Progenitor cell of endocrine pancreas (in vitro differentiated cells): ENCODE results near the gene DYNC1I2. TPM values are rescaled to one million over a fixed set of nuclear protein-coding genes. Genes with fewer than 3 reads are reported as not detected.

ENCODE experiments used
- DNase-seq: peaks from one replicate; pipeline ENCODE4 v3.0.0; 2021; ENCODE audit warnings: low spot score; ENCODE audit not compliant: unreplicated experiment
- H3K27ac Mint-ChIP-seq: 2 replicates; pipeline ENCODE4 v1.8.0; 2021; ENCODE audit warnings: mild to moderate bottlenecking, moderate library complexity, mixed read lengths
- H3K27me3 Mint-ChIP-seq: 2 replicates; pipeline ENCODE4 v1.8.0; 2021; ENCODE audit warnings: mixed read lengths
- H3K36me3 Mint-ChIP-seq: 2 replicates; pipeline ENCODE4 v1.8.0; 2022; ENCODE audit warnings: mixed read lengths; ENCODE audit not compliant: insufficient read depth
- H3K4me1 Mint-ChIP-seq: 2 replicates; pipeline ENCODE4 v1.8.0; 2021; ENCODE audit warnings: low read depth, mixed read lengths
- H3K4me3 Mint-ChIP-seq: 2 replicates; pipeline ENCODE4 v1.8.0; 2021; ENCODE audit warnings: low read depth, mild to moderate bottlenecking, moderate library complexity, mixed read lengths
- H3K9me3 Mint-ChIP-seq: 2 replicates; pipeline ENCODE4 v1.8.0; 2021; ENCODE audit warnings: low read depth, mixed read lengths
- total RNA-seq: library from RNA; stranded (reverse); gene quantifications from 2 replicates; pipeline ENCODE4 v1.2.1, GENCODE V29; 2021
- TF ChIP-seq, protein P1 (sequence below): fragments of 200-600 bp; sonication (generic); IDR thresholded peaks from one replicate; pipeline ENCODE4 v1.5.0; 2021; ENCODE audit warnings: antibody characterized with exemption, mild to moderate bottlenecking; ENCODE audit not compliant: unreplicated experiment

The DYNC1I2 gene
- total RNA-seq, 1 donor from 2014 or later = 116 TPM

DNA sequence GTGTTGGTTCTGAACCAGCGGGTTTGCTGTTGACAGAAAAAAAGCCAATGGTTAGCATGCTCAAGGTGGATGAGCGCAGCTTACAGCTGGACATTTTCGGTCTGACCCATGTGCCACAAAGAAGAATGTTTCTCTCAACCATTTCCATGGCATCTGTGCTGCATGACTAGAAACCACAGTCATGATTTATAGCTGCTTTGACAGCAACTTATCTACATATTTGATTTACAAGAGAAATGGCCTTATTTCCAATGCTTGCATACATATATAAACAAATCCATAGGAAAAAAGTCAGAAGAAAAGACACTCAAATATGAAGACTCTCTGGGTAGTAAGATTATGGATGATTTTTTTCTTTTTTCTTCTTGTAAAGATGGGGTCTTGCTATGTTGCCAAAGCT lies 98.2 kb downstream of the DYNC1I2 start:
- no peak overlapping the region for H3K4me3 Mint-ChIP-seq
- peaks cover 10% of the 10 kb centered on the region for H3K36me3 Mint-ChIP-seq
- no peak for DNase-seq
- H3K4me1 Mint-ChIP-seq = peaks cover 23% of the 10 kb centered on the region
- TF ChIP-seq, protein P1, sequence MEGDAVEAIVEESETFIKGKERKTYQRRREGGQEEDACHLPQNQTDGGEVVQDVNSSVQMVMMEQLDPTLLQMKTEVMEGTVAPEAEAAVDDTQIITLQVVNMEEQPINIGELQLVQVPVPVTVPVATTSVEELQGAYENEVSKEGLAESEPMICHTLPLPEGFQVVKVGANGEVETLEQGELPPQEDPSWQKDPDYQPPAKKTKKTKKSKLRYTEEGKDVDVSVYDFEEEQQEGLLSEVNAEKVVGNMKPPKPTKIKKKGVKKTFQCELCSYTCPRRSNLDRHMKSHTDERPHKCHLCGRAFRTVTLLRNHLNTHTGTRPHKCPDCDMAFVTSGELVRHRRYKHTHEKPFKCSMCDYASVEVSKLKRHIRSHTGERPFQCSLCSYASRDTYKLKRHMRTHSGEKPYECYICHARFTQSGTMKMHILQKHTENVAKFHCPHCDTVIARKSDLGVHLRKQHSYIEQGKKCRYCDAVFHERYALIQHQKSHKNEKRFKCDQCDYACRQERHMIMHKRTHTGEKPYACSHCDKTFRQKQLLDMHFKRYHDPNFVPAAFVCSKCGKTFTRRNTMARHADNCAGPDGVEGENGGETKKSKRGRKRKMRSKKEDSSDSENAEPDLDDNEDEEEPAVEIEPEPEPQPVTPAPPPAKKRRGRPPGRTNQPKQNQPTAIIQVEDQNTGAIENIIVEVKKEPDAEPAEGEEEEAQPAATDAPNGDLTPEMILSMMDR = no peak
- no peak overlapping the region for H3K27ac Mint-ChIP-seq
- H3K9me3 Mint-ChIP-seq = peaks cover 4% of the 10 kb centered on the region
- peaks cover 30% of the 10 kb centered on the region for H3K27me3 Mint-ChIP-seq

DNA sequence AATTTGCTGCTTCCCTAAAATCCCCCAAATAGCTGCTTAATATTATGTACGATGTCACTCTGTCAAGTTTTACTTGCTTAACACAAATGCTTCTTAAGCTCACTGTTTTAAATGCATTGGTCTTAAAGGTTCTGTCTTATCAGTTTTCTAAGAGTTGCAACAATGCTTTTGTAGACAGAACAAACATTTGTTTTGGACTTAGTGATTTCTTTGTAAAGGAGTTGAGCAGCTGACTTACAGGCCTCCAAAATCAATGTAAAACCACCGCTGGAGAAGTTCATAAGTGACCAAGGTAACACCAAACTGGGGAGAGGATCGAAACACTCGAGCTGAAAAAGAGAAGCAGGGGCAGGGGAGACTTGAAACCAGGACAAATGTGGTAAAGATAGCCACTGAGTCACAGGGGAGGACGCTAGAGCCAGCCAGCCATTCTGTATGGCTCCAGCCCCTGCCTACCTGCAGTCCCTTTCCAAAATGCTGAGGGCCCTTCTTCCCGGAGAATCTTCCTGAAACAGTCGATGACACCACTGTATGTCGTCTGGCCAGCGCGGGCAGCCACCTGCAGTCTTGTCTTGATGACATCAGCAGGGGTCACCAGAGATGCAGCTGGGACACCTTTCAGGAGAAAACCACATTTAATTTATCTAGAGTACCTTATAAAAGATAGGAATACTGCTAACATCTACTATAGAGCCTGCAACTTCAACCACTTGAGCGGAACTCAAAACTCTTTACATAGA lies 100.2 kb downstream of the DYNC1I2 start:
- TF ChIP-seq, protein P1 = no peak
- H3K27me3 Mint-ChIP-seq = peaks cover 45% of the 10 kb centered on the region
- peak overlapping the region; percentile 71 for H3K27ac Mint-ChIP-seq
- peaks cover 8% of the 10 kb centered on the region for H3K36me3 Mint-ChIP-seq
- DNase-seq = no peak
- peaks cover 23% of the 10 kb centered on the region for H3K4me1 Mint-ChIP-seq
- H3K9me3 Mint-ChIP-seq = peaks cover 4% of the 10 kb centered on the region
- peak overlapping the region; percentile 46 for H3K4me3 Mint-ChIP-seq

DNA sequence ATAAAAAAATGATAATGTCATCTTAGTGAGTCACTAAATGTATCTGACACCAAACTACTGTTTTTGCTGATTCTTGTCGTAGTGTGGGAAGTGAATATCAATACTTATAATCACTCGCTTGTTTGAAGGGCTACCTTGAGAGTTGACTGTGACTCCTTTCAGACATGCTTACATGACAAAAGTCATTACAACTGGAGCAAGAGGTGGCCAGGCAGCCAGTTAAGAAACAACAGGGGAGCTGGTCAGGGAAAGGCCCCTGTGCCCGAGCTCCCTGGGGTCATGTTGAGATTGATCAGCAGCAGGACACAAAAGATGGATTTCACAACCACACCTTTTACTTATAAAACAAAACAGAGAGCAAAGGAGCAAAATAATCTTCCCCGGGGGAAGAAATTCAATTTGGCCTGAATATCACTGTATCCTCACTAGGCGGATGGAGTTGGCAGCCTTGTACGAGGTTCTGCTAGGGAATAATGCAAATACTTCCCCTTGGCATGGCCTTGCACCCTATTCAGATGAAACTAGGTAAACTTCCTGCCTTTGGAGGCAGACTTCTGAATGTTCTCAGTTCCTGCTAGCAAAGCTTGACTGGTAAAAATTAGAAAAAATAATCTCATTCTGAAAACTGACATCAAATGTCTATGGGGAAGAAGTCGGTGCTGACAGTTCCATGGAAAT lies 101.2 kb downstream of the DYNC1I2 start:
- TF ChIP-seq, protein P1 = no peak
- Mint-ChIP-seq H3K27ac (no peak overlapping the region), H3K36me3 (peaks cover 7% of the 10 kb centered on the region), H3K27me3 (peaks cover 51% of the 10 kb centered on the region), H3K9me3 (peaks cover 4% of the 10 kb centered on the region), H3K4me1 (peaks cover 28% of the 10 kb centered on the region), H3K4me3 (no peak overlapping the region)
- DNase-seq = no peak

- Mint-ChIP-seq H3K27ac (no peak overlapping the region), H3K4me3 (no peak overlapping the region), H3K36me3 (peaks cover 7% of the 10 kb centered on the region), H3K27me3 (peaks cover 54% of the 10 kb centered on the region), H3K4me1 (peaks cover 36% of the 10 kb centered on the region), H3K9me3 (peaks cover 4% of the 10 kb centered on the region)
- TF ChIP-seq, protein P1 = no peak
- no peak for DNase-seq
Measured at GRCh38 chr2:171789956-171790355, 102.7 kb downstream of the DYNC1I2 start.

GRCh38 chr2:171791361-171791760 lies 104.1 kb downstream of the DYNC1I2 start:
- no peak overlapping the region for H3K27ac Mint-ChIP-seq
- TF ChIP-seq, protein P1 = no peak
- no peak for DNase-seq
- peaks cover 42% of the 10 kb centered on the region for H3K4me1 Mint-ChIP-seq
- peaks cover 4% of the 10 kb centered on the region for H3K36me3 Mint-ChIP-seq
- H3K4me3 Mint-ChIP-seq = no peak overlapping the region
- peaks cover 54% of the 10 kb centered on the region for H3K27me3 Mint-ChIP-seq
- H3K9me3 Mint-ChIP-seq = peaks cover 4% of the 10 kb centered on the region
